ENCODE results near the gene HERC2. TPM values are rescaled to one million over a fixed set of nuclear protein-coding genes. Genes with fewer than 3 reads are reported as not detected.
"Not testable (repeated sequence)": the region's sequence is repeated elsewhere in the genome, so short reads cannot be mapped to it uniquely, and the experiment has no call there.

The HERC2 gene, protein sequence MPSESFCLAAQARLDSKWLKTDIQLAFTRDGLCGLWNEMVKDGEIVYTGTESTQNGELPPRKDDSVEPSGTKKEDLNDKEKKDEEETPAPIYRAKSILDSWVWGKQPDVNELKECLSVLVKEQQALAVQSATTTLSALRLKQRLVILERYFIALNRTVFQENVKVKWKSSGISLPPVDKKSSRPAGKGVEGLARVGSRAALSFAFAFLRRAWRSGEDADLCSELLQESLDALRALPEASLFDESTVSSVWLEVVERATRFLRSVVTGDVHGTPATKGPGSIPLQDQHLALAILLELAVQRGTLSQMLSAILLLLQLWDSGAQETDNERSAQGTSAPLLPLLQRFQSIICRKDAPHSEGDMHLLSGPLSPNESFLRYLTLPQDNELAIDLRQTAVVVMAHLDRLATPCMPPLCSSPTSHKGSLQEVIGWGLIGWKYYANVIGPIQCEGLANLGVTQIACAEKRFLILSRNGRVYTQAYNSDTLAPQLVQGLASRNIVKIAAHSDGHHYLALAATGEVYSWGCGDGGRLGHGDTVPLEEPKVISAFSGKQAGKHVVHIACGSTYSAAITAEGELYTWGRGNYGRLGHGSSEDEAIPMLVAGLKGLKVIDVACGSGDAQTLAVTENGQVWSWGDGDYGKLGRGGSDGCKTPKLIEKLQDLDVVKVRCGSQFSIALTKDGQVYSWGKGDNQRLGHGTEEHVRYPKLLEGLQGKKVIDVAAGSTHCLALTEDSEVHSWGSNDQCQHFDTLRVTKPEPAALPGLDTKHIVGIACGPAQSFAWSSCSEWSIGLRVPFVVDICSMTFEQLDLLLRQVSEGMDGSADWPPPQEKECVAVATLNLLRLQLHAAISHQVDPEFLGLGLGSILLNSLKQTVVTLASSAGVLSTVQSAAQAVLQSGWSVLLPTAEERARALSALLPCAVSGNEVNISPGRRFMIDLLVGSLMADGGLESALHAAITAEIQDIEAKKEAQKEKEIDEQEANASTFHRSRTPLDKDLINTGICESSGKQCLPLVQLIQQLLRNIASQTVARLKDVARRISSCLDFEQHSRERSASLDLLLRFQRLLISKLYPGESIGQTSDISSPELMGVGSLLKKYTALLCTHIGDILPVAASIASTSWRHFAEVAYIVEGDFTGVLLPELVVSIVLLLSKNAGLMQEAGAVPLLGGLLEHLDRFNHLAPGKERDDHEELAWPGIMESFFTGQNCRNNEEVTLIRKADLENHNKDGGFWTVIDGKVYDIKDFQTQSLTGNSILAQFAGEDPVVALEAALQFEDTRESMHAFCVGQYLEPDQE (N-terminal part only)
- total RNA-seq (ENCODE audit: low replicate concordance) = 57.6 and 80.1 TPM in 2 replicates
- long read RNA-seq, partial matches to known transcripts = 37 of 46 reads
- long read RNA-seq, other reads (novel, unspliced or antisense) = 7 of 46 reads

DNA sequence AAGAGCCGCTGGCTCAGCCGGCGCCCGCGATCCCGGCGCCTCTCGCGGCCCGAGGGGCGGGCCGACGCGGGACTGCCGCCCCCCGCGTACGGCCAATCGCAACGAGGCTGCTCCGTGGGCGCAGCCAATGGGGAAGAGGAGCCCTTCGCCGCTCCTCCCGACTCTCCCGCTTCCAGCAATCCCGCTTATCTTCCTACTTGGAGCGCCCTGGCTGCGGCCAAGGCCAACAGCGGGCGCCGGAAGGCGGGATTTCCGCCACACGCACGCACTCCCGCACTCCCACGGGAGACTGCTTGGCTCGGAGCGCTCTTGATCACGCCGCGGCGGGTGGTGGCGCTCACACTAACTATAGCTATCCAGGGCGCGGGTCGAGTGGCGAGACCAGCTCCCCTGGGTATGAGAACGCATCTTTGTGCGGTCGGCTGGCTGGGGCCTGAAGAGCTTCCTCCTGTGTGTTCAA is at the start of gene HERC2:
TSS of gene HERC2 (minus strand) at position 51 of the 460 bp plus-strand sequence. CDS start 746 bp downstream, outside the sequence.
- H3K4me1 Mint-ChIP-seq (ENCODE audit: unreplicated experiment); H3K27me3 Mint-ChIP-seq; H3K9me3 Mint-ChIP-seq; H3K36me3 Mint-ChIP-seq; DNase-seq (ENCODE audit: extremely low spot score, unreplicated experiment): not testable (repeated sequence)
- peak within 1 kb of the TSS; percentile 99 for H3K4me3 Mint-ChIP-seq
- H3K27ac Mint-ChIP-seq = peak within 1 kb of the TSS; percentile 93

DNA sequence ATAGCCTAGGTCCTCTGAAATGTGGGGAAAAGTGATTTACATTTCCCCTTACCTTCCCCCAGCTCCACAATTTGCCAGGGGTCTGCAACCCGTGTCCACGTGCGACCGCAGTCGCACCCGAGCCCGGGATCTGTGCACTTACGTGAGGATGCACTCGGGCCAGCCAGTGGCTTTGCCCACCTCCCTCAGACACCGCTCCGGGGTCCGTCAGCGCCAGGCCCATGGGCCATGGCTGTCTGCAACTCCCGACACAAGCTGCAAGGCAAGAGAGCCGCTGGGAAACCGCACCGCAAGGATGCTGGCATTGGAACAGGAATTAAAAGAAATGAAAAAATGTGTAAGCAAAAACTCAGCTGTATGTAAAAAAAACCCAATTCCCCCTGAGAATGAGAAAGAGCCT is 43.5 kb upstream of the HERC2 start:
- H3K9me3 Mint-ChIP-seq; H3K36me3 Mint-ChIP-seq; H3K27me3 Mint-ChIP-seq; H3K4me1 Mint-ChIP-seq (ENCODE audit: unreplicated experiment); H3K4me3 Mint-ChIP-seq; DNase-seq (ENCODE audit: extremely low spot score, unreplicated experiment); H3K27ac Mint-ChIP-seq: not testable (repeated sequence)

DNA sequence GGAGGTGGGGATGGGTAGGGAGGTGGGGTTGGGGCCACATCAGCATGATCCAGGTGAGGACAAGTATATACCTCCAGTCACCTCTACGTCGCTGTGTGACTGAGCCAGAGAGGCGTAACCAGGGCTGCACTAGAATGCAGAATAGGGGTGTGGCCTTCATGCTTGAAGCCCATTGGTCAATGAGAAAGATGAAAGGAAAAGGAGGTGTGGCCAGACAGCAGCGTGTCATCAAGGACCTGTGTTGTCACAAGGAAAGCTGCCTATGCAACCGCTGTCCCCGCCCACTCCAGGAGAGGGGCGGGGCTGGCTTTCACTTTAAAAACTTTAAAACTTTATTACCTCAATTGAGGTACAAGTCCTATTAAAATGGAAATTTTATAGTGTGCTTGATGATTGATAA is 36.0 kb upstream of the HERC2 start, which contains the start of gene GOLGA6L24:
TSS of gene GOLGA6L24 (minus strand) at position 101 of the 400 bp plus-strand sequence. CDS start at position 40, 61 bp downstream.
- not testable (repeated sequence) for H3K36me3 Mint-ChIP-seq; H3K27me3 Mint-ChIP-seq; DNase-seq (ENCODE audit: extremely low spot score, unreplicated experiment); H3K27ac Mint-ChIP-seq; H3K9me3 Mint-ChIP-seq; H3K4me1 Mint-ChIP-seq (ENCODE audit: unreplicated experiment); H3K4me3 Mint-ChIP-seq

DNA sequence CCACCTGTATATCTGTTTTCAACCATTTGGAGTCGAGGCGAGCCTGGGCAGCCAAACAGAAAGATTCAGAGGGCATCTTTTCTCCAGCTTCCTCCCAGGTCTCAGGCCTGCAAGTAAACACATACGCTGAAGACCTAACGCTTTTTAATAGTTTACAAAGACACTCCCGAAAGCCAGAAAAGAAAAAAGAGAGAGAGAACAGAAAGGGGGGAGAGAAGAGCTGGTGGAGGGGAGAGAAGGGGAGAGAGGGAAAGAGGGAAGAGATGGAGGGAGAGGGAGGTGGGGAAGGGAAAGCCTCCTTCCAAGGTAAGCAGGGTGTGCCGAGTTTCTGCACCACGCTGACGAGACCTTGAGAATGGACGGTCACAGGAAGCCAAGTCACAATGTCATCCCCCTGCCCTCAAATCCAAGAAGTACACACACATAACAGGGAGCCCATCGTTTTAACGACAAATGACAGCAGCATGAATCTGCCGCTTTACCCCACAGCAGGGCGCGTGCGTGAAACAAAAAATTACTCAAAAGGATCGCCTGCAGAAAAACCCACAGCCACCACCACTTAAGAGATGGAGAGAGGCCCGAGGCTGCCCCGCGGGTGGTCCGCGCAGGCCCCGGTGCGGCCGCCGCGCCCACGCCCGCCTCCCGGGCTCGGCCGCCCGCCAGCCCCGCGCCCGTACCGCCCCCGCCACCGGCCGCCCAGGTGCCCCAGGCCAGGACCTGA is 461 bp downstream of the HERC2 start:
- not testable (repeated sequence) for H3K4me1 Mint-ChIP-seq (ENCODE audit: unreplicated experiment); H3K9me3 Mint-ChIP-seq; H3K27me3 Mint-ChIP-seq; DNase-seq (ENCODE audit: extremely low spot score, unreplicated experiment); H3K36me3 Mint-ChIP-seq
- peak overlapping the region; percentile 93 for H3K27ac Mint-ChIP-seq
- peak overlapping the region; percentile 99 for H3K4me3 Mint-ChIP-seq

DNA sequence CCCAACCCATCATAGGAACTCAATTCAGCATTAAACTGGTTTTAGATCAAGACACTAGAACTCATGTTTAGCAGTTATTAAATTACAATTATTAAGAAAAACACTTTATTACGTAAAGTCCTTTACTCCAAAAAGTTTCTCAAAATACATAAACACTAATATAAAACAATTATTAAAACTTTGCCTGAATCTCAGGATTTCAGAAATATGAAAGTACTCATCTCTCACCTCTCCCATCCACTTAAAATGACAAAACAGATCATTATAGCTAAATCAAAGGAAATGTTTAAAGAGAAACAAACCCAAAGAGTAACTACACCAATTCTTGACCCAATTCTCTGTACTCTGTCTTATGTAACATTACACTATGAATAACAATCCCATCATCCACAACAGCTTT is 2.3 kb downstream of the HERC2 start:
- not testable (repeated sequence) for H3K27ac Mint-ChIP-seq; H3K4me3 Mint-ChIP-seq; DNase-seq (ENCODE audit: extremely low spot score, unreplicated experiment); H3K4me1 Mint-ChIP-seq (ENCODE audit: unreplicated experiment); H3K27me3 Mint-ChIP-seq; H3K9me3 Mint-ChIP-seq
- H3K36me3 Mint-ChIP-seq = peaks cover 10% of the 10 kb centered on the region

DNA sequence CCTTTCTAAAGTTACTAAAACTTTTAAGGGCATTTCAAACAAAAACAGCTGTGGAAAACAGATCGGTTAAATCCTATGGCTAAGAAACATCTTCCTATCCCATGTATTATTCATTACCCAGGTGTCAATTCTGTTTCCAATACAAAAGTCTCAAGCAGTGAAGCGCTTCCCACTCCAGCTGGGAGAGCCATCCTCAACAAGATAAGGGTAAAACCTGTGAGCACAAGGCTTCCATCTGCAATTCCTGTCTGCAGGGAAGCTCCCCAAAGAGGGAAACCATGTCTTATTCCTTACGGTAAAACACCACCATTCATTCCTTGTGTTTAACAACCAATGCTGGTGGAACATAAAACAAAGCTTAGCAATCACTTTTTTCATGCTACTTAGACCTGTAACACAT is 3.2 kb downstream of the HERC2 start:
- H3K36me3 Mint-ChIP-seq = peaks cover 16% of the 10 kb centered on the region

DNA sequence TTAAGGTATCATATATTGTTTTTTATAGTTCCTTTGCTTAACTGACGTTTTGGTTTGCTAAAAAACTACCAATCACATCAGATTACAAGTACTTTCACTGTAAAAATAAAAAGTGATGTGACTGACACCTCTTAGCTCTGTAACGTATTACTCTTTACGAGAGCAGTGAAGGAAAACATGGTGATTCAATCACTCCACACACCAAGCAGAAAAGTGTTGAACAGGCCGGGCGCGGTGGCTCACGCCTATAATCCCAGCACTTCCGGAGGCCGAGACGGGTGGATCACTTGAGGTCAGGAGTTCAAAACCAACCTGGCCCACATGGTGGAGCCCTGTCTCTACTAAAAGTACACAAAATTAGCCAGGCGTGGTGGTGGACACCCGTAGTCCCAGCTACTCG is 3.9 kb downstream of the HERC2 start:
- not testable (repeated sequence) for H3K27ac Mint-ChIP-seq; H3K27me3 Mint-ChIP-seq; H3K4me1 Mint-ChIP-seq (ENCODE audit: unreplicated experiment); H3K4me3 Mint-ChIP-seq; H3K9me3 Mint-ChIP-seq; DNase-seq (ENCODE audit: extremely low spot score, unreplicated experiment)
- peaks cover 16% of the 10 kb centered on the region for H3K36me3 Mint-ChIP-seq

More for the DNA sequence above, 3.2 kb downstream of the HERC2 start:
- H3K4me3 Mint-ChIP-seq; H3K27me3 Mint-ChIP-seq; H3K9me3 Mint-ChIP-seq; DNase-seq (ENCODE audit: extremely low spot score, unreplicated experiment); H3K27ac Mint-ChIP-seq; H3K4me1 Mint-ChIP-seq (ENCODE audit: unreplicated experiment): not testable (repeated sequence)

DNA sequence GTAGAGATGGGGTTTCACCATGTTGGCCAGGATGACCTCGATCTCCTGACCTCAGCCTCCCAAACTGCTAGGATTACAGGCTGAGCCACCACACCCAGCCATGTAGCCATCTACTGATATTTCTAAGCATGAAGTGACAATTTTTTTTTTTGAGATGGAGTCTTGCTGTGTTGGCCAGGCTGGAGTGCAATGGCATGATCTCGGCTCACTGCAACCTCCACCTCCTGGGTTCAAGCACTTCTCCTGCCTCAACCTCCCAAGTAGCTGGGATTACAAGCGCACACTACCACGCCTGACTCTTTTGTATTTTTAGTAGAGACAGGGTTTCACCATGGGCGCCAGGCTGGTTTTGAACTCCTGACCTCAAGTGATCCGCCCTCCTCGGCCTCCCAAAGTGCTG is 5.0 kb downstream of the HERC2 start:
- not testable (repeated sequence) for H3K4me3 Mint-ChIP-seq; DNase-seq (ENCODE audit: extremely low spot score, unreplicated experiment); H3K9me3 Mint-ChIP-seq; H3K27ac Mint-ChIP-seq; H3K27me3 Mint-ChIP-seq; H3K4me1 Mint-ChIP-seq (ENCODE audit: unreplicated experiment)
- H3K36me3 Mint-ChIP-seq = peaks cover 16% of the 10 kb centered on the region

DNA sequence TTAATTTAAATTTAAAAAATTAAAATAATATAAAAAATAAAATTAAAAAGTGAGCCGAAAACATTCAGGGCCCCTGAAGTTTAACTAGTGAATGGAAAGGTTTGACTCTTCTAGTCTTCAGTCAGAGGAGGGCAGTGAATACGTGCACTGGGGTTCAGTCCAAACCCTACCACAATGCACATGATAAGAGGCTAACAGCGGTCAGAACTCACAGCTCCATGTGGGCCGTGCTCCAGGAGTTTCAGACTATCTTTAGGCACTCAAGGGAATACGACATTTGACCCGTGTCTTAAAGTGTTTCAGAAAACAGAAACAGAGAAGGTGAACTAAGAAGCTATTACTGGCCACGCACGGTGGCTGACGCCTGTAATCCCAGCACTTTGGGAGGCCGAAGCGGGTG is 11.5 kb downstream of the HERC2 start:
- not testable (repeated sequence) for H3K9me3 Mint-ChIP-seq; DNase-seq (ENCODE audit: extremely low spot score, unreplicated experiment)

DNA sequence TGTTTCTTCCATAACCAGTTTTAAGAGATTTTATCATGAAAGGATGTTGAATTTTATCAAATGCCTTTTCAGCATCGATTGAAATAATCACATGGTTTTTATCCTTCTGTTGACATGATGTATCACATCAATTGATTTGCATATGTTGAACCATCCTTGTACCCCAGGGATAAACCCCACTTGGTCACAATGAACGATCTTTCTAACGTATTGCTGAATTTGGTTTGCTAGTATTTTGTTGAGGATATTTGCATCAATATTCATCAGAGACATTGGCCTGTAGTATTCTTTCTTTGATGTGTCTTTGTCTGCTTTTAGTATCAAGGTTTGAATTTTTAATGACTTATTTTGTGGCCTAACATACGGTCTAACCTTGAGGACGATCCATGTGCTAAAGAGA is 13.3 kb downstream of the HERC2 start:
- H3K27me3 Mint-ChIP-seq; DNase-seq (ENCODE audit: extremely low spot score, unreplicated experiment); H3K9me3 Mint-ChIP-seq; H3K27ac Mint-ChIP-seq; H3K4me3 Mint-ChIP-seq; H3K4me1 Mint-ChIP-seq (ENCODE audit: unreplicated experiment): not testable (repeated sequence)
- peaks cover 20% of the 10 kb centered on the region for H3K36me3 Mint-ChIP-seq

More for the DNA sequence above, 11.5 kb downstream of the HERC2 start:
- not testable (repeated sequence) for H3K27me3 Mint-ChIP-seq; H3K27ac Mint-ChIP-seq; H3K4me1 Mint-ChIP-seq (ENCODE audit: unreplicated experiment); H3K4me3 Mint-ChIP-seq
- H3K36me3 Mint-ChIP-seq = peaks cover 32% of the 10 kb centered on the region

DNA sequence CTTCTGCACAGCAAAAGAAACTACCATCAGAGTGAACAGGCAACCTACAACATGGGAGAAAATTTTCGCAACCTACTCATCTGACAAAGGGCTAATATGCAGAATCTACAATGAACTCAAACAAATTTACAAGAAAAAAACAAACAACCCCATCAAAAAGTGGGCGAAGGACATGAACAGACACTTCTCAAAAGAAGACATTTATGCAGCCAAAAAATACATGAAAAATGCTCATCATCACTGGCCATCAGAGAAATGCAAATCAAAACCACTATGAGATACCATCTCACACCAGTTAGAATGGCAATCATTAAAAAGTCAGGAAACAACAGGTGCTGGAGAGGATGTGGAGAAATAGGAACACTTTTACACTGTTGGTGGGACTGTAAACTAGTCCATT is 16.3 kb downstream of the HERC2 start:
- H3K4me3 Mint-ChIP-seq; H3K4me1 Mint-ChIP-seq (ENCODE audit: unreplicated experiment); H3K27ac Mint-ChIP-seq; H3K27me3 Mint-ChIP-seq; DNase-seq (ENCODE audit: extremely low spot score, unreplicated experiment); H3K9me3 Mint-ChIP-seq: not testable (repeated sequence)
- H3K36me3 Mint-ChIP-seq = peaks cover 17% of the 10 kb centered on the region

DNA sequence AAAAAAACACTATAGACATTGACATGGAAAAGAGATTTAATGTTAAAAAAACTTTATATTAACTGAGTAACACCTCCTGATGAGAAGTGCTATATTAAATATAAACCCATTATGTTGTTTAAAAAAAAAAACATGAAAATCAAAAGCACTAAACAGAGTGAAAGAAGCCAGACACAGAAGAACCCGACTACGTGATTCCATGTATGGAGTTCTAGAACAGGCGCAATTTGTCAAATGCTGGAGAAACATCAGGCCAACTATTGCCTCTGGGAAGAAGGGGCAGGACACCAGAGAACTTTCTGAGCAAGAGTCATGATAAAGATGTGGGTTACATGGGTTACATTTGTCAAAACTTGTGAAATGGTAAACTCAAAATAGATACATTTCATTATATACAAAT is 24.5 kb downstream of the HERC2 start:
- not testable (repeated sequence) for H3K4me3 Mint-ChIP-seq; H3K27ac Mint-ChIP-seq; H3K9me3 Mint-ChIP-seq; H3K27me3 Mint-ChIP-seq; DNase-seq (ENCODE audit: extremely low spot score, unreplicated experiment)
- peaks cover 18% of the 10 kb centered on the region for H3K36me3 Mint-ChIP-seq
- H3K4me1 Mint-ChIP-seq (ENCODE audit: unreplicated experiment) = peaks cover 11% of the 10 kb centered on the region
